Endodermal cell (in vitro differentiated cells): ENCODE measurements around the gene RASD2. TPM values are rescaled to one million over a fixed set of nuclear protein-coding genes. Genes with fewer than 3 reads are reported as not detected.

ENCODE experiments used
- DNase-seq: peaks from one replicate; pipeline ENCODE4 v3.0.0-alpha.2; 2017
- H3K27ac ChIP-seq: 2 replicates; pipeline ENCODE4 v1.5.1; 2013; ENCODE audit warnings: mild to moderate bottlenecking, low read depth, low read length, moderate library complexity
- H3K27me3 ChIP-seq: 2 replicates; pipeline ENCODE4 v1.6.1; 2013; ENCODE audit warnings: mild to moderate bottlenecking, low read length, moderate library complexity; ENCODE audit not compliant: insufficient read depth, control insufficient read depth, poor library complexity, severe bottlenecking
- H3K36me3 ChIP-seq: 2 replicates; pipeline ENCODE4 v1.7.0; 2013; ENCODE audit warnings: mild to moderate bottlenecking, low read length, moderate library complexity; ENCODE audit not compliant: control insufficient read depth, insufficient read depth
- H3K4me1 ChIP-seq: one replicate; pipeline ENCODE4 v1.7.0; 2013; ENCODE audit warnings: low read length; ENCODE audit not compliant: control insufficient read depth, insufficient read depth
- H3K4me3 ChIP-seq: 2 replicates; pipeline ENCODE4 v1.5.1; 2013; ENCODE audit warnings: mild to moderate bottlenecking, low read length, moderate library complexity
- H3K9ac ChIP-seq: 2 replicates; pipeline ENCODE4 v1.6.1; 2013; ENCODE audit warnings: mild to moderate bottlenecking, low read length, moderate library complexity; ENCODE audit not compliant: poor library complexity, severe bottlenecking; ENCODE audit errors: extremely low read depth
- H3K9me3 ChIP-seq: 2 replicates; pipeline ENCODE4 v1.6.1; 2013; ENCODE audit warnings: mild to moderate bottlenecking, low read length, moderate library complexity; ENCODE audit not compliant: control insufficient read depth
- H3K27ac Mint-ChIP-seq: 2 replicates; pipeline ENCODE4 v1.8.0; 2020; ENCODE audit warnings: mixed read lengths
- H3K27me3 Mint-ChIP-seq: 2 replicates; pipeline ENCODE4 v1.8.0; 2021; ENCODE audit warnings: mild to moderate bottlenecking, mixed read lengths; ENCODE audit not compliant: insufficient read depth
- H3K36me3 Mint-ChIP-seq: 2 replicates; pipeline ENCODE4 v1.8.0; 2020; ENCODE audit warnings: low read depth, mixed read lengths
- H3K4me1 Mint-ChIP-seq: 2 replicates; pipeline ENCODE4 v1.8.0; 2020; ENCODE audit warnings: mixed read lengths
- H3K4me3 Mint-ChIP-seq: 2 replicates; pipeline ENCODE4 v1.8.0; 2020; ENCODE audit warnings: mild to moderate bottlenecking, moderate library complexity, mixed read lengths
- H3K9me3 Mint-ChIP-seq: 2 replicates; pipeline ENCODE4 v1.8.0; 2020; ENCODE audit warnings: mild to moderate bottlenecking, mixed read lengths
- CTCF ChIP-seq: fragments of 200-600 bp; sonication (generic); conservative IDR thresholded peaks from 2 replicates; pipeline ENCODE4 v1.5.0; 2021; ENCODE audit warnings: antibody characterized with exemption, mild to moderate bottlenecking
- WGBS, 2 experiments: methylation state at CpG; one replicate each; pipeline versions ENCODE4 v1.1.5 to v1.1.7; 2013; ENCODE audit warnings: missing lambda C conversion rate in 2 of 2, mixed read lengths in 1 of 2; ENCODE audit not compliant: insufficient coverage in 1 of 2, insufficient read length in 1 of 2; 5-methylcytosine and 5-hydroxymethylcytosine counted together
- total RNA-seq, 2 donors: library from RNA; stranded (reverse); fragmentation: NEBNext Ultra II Directional in 1 of 2; extraction: Animal tissue kit (Norgen Biotek cat#: 25700) in 1 of 2; gene quantifications; 2 replicates in 1 of 2; 3 replicates in 1 of 2; pipeline ENCODE4 v1.2.1, GENCODE V29; 2021

The RASD2 gene
- total RNA-seq, 2 donors from 2014 or later, result 0.15 to 0.24 TPM

GRCh38 chr22:35516723-35517122 is 23.9 kb upstream of the RASD2 start:
- TF ChIP-seq CTCF, result no peak
- H3K36me3 Mint-ChIP-seq, result no peaks in the 10 kb centered on the region
- H3K4me1 Mint-ChIP-seq, result peaks cover 5% of the 10 kb centered on the region
- DNase-seq, result no peak
- no peak overlapping the region for H3K4me3 Mint-ChIP-seq
- no peak overlapping the region for H3K27ac ChIP-seq
- no peaks in the 10 kb centered on the region for H3K9me3 Mint-ChIP-seq
- no peaks in the 10 kb centered on the region for H3K36me3 ChIP-seq
- no peaks in the 10 kb centered on the region for H3K9me3 ChIP-seq
- WGBS, 2 experiments, result 92 to 94% methylated on average over 8 to 9 of the region's 9 CpGs
- no peak overlapping the region for H3K27ac Mint-ChIP-seq
- no peak overlapping the region for H3K4me3 ChIP-seq
- H3K27me3 Mint-ChIP-seq, result peaks cover 10% of the 10 kb centered on the region
- H3K4me1 ChIP-seq, result no peaks in the 10 kb centered on the region
- H3K27me3 ChIP-seq, result peaks cover 18% of the 10 kb centered on the region
- no peak overlapping the region for H3K9ac ChIP-seq

DNA sequence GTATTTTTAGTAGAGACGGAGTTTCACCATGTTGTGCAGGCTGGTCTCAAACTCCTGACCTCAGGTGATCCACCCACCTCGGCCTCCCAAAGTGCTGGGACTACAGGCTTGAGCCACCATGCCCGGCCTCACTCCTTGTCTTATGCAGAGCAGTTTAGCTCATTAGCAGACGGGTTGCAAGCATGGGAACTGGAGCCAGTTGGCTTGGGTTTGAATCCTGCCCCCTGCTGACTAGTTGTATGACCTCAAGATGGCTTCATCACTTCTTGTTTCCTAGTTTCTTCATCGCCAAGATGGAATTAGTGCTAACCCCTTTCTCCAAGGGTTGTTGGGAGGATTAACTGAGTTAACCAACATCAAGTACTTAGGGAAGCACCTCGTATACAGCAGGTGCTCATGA is 23.4 kb upstream of the RASD2 start:
- Histone ChIP-seq H3K4me3 (no peak overlapping the region), H3K4me1 (no peaks in the 10 kb centered on the region), H3K36me3 (no peaks in the 10 kb centered on the region), H3K27me3 (peaks cover 23% of the 10 kb centered on the region), H3K27ac (no peak overlapping the region), H3K9me3 (no peaks in the 10 kb centered on the region), H3K9ac (no peak overlapping the region)
- no peak overlapping the region for H3K4me3 Mint-ChIP-seq
- TF ChIP-seq CTCF, result peak; percentile 37
- peaks cover 5% of the 10 kb centered on the region for H3K4me1 Mint-ChIP-seq
- no peaks in the 10 kb centered on the region for H3K9me3 Mint-ChIP-seq
- no peaks in the 10 kb centered on the region for H3K36me3 Mint-ChIP-seq
- WGBS, 2 experiments, result 91 to 93% methylated on average over 6 of the region's 6 CpGs
- H3K27ac Mint-ChIP-seq, result no peak overlapping the region
- peak; percentile 62 for DNase-seq
- H3K27me3 Mint-ChIP-seq, result peaks cover 10% of the 10 kb centered on the region

DNA sequence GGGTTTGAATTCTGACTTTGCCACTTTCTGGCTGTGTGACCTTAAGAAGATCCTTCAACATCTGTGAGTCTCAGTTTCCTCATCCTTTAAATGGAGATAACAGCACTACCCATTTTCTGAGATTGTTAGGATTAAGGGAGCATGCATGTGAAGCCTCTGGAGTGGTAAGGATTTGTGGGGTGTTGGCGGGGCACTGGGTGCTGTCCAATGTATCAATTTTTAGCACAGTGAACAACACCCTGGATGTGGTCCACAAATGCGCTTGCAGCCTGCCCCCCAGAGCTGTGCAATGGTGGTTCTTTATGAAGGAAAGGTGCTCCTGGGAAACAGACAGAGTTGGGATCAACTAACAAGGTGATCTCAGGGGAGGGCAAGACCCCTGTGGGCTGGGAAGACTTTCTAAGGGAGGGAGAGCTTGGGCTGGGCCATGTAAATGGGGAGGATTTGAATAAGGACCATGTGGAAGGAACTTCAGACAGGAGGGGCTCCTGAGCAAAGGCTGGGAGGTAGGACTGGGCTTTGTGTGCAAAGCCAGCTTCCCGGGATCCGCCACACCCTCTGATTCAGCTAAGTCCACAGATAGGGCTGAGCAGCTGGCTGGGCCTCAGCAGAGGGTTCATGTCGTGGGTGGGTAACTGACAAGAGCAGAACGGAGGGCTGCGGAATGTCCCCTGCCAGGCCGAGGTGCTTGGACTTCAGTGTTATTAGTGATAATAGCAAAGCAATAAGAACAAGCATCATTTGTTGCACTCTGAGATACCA is 22.7 kb upstream of the RASD2 start:
- H3K27ac ChIP-seq, result no peak overlapping the region
- Mint-ChIP-seq H3K4me3 (no peak overlapping the region), H3K27ac (no peak overlapping the region), H3K27me3 (peaks cover 14% of the 10 kb centered on the region), H3K4me1 (peaks cover 5% of the 10 kb centered on the region), H3K9me3 (no peaks in the 10 kb centered on the region), H3K36me3 (no peaks in the 10 kb centered on the region)
- no peak for TF ChIP-seq CTCF
- 74 to 79% methylated on average over 6 to 8 of the region's 8 CpGs for WGBS, 2 experiments
- DNase-seq, result peak; percentile 57
- H3K4me1 ChIP-seq, result no peaks in the 10 kb centered on the region
- no peaks in the 10 kb centered on the region for H3K36me3 ChIP-seq
- H3K4me3 ChIP-seq, result no peak overlapping the region
- no peaks in the 10 kb centered on the region for H3K9me3 ChIP-seq
- H3K27me3 ChIP-seq, result peaks cover 30% of the 10 kb centered on the region
- H3K9ac ChIP-seq, result no peak overlapping the region
